Activated T-helper 2 cell treated with anti-CD3 and anti-CD28 coated beads, Interferon-gamma antibody, Interleukin-2, Interleukin-4, amounts not matched to agents 10 μg/mL and 5 μg/mL and 100 μg/mL, durations not matched to agents 14 hours and 24 hours and 36 hours (primary cell): ENCODE data around the gene SPATA1. TPM values are rescaled to one million over a fixed set of nuclear protein-coding genes. Genes with fewer than 3 reads are reported as not detected.

Experiments
- DNase-seq: peaks from one replicate; pipeline ENCODE4 v3.0.0; 2021; ENCODE audit warnings: low spot score
- H3K27ac Mint-ChIP-seq: one replicate; pipeline ENCODE4 v1.8.0; 2021; ENCODE audit warnings: mixed read lengths
- H3K27me3 Mint-ChIP-seq: one replicate; pipeline ENCODE4 v1.8.0; 2021; ENCODE audit warnings: low read depth, mixed read lengths
- H3K36me3 Mint-ChIP-seq: one replicate; pipeline ENCODE4 v1.8.0; 2021; ENCODE audit warnings: low read depth, mixed read lengths
- H3K4me1 Mint-ChIP-seq: one replicate; pipeline ENCODE4 v1.8.0; 2021; ENCODE audit warnings: low read depth, mixed read lengths
- H3K4me3 Mint-ChIP-seq: one replicate; pipeline ENCODE4 v1.8.0; 2021; ENCODE audit warnings: low read depth, mild to moderate bottlenecking, moderate library complexity, mixed read lengths
- H3K9me3 Mint-ChIP-seq: one replicate; pipeline ENCODE4 v1.8.0; 2021; ENCODE audit warnings: mixed read lengths
- intact Hi-C: fragments of 100-400 bp; cut with micrococcal nuclease; formaldehyde crosslinking; loops from one replicate; pipeline ENCODE4 v1.15.1; 2023
- total RNA-seq: library from RNA; stranded (reverse); gene quantifications from 2 replicates; pipeline ENCODE4 v1.2.3, GENCODE V29; 2022

SPATA1 gene, protein sequence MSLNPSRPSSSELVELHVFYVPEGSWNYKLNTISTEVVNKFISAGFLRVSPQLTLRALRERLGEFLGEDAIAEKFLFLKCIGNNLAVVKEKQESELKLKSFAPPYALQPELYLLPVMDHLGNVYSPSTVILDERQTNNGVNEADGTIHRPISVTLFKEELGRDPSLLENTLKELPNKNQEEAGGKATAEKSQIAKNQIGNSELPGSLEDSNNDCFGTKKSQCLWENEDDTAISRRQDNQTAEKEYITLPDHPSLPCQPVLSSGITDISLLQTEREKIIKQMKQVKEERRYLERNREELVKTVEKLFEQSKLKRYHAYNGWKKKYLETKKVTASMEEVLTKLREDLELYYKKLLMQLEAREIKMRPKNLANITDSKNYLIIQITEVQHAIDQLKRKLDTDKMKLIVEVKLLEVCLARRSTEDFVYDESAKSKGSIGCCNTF
- 1.4 and 1.5 TPM in 2 replicates for total RNA-seq

DNA sequence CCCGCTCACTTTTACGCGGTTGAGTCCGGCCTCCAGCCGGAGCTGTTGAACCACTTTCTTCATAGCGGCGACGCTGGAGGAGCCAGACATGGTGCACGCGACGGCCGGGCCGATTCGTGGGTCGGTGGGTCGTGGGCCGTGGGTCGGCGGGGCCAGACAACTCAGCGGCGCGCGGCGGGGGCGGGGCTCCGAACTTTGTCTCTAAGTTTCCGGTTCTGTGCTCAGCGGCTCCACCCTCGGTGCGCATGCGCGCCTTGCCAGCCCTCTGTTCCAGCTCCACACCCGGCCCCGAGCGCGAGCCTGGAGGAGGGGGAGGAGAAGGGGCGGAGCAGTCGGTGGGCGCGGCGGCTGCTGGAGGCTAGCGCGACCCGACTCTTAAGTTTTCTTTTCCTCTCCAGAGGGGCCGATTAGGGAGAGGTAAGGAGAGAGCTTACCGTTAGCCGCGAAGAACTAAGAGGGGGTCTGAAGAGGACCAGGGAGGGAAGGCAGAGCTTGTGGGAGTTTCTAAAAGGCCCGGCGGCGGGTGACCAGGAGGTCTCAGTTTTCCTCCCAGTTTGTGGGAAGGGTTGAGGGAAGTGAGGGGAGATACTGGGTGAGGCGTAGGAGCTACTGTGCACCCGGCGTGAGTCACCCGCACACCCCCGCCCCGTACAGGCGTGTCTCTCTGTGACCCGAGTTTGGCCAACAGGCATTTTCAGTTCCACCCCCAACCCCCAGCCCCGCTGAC is at the start of gene SPATA1, which contains the start of gene GNG5:
SPATA1 (plus strand) TSS at position 385 of the 727 bp plus-strand sequence. CDS start 9,974 bp downstream, outside the sequence.
GNG5 (minus strand) TSS at position 580 of the 727 bp plus-strand sequence; CDS start at position 90, 490 bp downstream.
- Mint-ChIP-seq H3K36me3 (peaks cover 49% of the 10 kb centered on the region), H3K27me3 (no peaks in the 10 kb centered on the region), H3K4me1 (peaks cover 26% of the 10 kb centered on the region), H3K4me3 (peak within 1 kb of the TSS; percentile 100), H3K27ac (peak within 1 kb of the TSS; percentile 99), H3K9me3 (peaks cover 14% of the 10 kb centered on the region)
- DNase-seq: peak; percentile 97
- intact Hi-C loops: loop anchor here (1.0 to 10.0 kb wide), 8 partner anchors 63 to 771 kb away; partner anchors contain the start of genes BCL10 and CTBS

DNA sequence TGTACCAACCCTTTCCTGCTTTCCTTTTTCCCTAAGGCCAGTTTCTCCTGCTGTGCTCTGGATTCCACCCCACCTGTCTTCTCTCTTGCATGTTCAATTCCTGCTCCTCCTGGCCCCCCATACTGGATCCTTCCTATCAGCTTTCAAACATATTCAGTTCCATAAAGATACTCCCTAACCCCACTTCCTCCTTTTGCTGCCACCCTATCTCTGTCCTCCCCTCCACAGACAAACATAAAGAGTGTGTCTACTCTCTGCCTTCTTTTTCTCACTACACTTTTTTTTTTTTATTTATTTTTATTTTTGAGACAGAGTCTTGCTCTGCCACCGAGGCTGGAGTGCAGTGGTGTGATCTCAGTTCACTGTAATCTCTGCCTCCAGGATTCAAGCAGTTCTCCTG is 44.1 kb upstream of the SPATA1 start:
- no peaks in the 10 kb centered on the region for H3K36me3 Mint-ChIP-seq
- H3K9me3 Mint-ChIP-seq: no peaks in the 10 kb centered on the region
- DNase-seq: no peak
- intact Hi-C loops: no loop called here
- no peak overlapping the region for H3K27ac Mint-ChIP-seq
- H3K4me3 Mint-ChIP-seq: no peak overlapping the region
- peaks cover 34% of the 10 kb centered on the region for H3K27me3 Mint-ChIP-seq
- H3K4me1 Mint-ChIP-seq: no peaks in the 10 kb centered on the region

DNA sequence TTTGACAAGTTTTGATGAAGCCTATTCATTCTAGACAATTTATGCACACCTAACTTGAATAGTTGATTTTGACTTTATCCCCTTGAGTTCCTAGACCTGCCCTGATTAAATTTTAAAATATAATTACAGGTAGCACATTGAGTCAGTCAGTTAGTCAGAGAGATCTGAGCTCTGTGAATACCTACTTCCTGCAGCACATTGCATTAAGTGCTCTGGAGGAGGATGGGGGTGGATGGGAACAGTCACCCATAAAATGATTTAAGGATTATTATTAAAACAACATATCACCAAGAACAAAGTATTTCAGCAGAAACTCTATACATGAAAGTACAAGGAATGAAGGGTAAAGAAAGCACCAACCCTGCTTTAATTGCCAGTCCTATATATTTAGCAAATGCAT is 38.9 kb upstream of the SPATA1 start:
- H3K9me3 Mint-ChIP-seq: no peaks in the 10 kb centered on the region
- H3K27me3 Mint-ChIP-seq: peaks cover 54% of the 10 kb centered on the region
- H3K4me3 Mint-ChIP-seq: no peak overlapping the region
- H3K27ac Mint-ChIP-seq: no peak overlapping the region
- intact Hi-C loops: no loop called here
- H3K4me1 Mint-ChIP-seq: no peaks in the 10 kb centered on the region
- no peaks in the 10 kb centered on the region for H3K36me3 Mint-ChIP-seq
- DNase-seq: no peak

DNA sequence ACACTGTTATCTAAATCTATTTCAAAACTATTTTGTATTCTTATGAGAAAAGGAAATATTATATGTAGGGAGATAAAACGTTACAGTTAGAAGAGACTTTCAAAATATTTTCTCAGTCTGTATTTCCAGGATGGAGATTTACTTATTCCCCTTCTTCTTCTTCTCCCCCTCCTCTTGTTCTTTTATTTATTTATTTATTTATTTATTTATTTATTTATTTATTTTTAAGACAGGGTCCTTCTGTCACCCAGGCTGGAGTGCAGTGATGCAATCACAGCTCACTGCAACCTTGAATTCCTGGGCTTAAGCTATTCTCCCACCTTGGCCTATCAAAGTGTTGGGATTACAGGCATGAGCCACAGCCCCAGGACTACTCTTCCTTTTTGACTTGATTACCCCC is 30.0 kb upstream of the SPATA1 start:
- Mint-ChIP-seq H3K36me3 (peaks cover 21% of the 10 kb centered on the region), H3K27me3 (peaks cover 41% of the 10 kb centered on the region), H3K4me1 (peaks cover 13% of the 10 kb centered on the region), H3K9me3 (peaks cover 17% of the 10 kb centered on the region), H3K4me3 (no peak overlapping the region), H3K27ac (no peak overlapping the region)
- intact Hi-C loops: no loop called here
- no peak for DNase-seq

DNA sequence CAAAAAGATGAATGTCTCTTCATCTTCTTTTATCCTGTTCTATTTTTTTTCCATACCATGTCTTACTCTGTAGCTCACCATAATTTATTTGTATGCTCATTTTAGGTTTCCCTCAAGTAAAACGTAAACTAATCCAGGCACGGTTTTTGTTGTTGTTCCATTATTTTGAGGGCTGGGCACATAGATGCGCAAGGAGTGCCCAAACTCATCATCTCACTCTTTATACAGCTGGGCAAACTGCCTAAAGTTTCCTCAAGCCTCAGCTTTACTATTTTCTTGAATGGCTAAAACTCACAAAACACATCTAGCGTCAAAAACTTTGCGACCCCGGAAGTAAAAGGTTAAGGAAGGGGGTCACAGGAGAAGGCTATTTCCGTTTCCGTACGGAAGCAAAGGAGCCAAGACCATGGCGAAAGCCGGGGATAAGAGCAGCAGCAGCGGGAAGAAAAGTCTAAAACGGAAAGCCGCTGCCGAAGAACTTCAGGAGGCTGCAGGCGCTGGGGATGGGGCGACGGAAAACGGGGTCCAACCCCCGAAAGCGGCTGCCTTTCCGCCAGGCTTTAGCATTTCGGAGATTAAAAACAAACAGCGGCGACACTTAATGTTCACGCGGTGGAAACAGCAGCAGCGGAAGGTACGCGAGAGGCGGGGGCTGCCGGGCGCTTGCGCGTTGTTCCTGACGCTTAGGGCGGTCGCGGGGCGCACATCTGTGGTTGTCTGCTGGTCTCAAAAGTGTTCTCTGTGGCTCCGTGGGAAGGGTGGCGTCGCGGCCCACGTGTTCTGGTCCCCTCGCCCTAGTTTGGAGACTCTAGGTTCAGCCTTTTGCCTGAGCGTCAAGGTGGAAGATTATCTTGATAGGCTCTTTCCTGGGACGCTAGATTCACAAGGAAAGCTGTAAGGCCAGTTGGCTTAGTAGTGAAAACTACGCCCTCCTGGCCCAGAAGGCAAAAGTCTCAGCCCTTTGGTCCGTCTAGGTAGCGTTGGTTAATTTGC is 27.0 kb upstream of the SPATA1 start, which contains the start of gene RPF1:
RPF1 (plus strand) TSS at position 391 of the 993 bp plus-strand sequence; CDS start at position 407, 16 bp downstream.
- Mint-ChIP-seq H3K9me3 (peaks cover 17% of the 10 kb centered on the region), H3K36me3 (peaks cover 47% of the 10 kb centered on the region), H3K27me3 (peaks cover 26% of the 10 kb centered on the region), H3K4me1 (peaks cover 26% of the 10 kb centered on the region), H3K27ac (peak within 1 kb of the TSS; percentile 99), H3K4me3 (peak within 1 kb of the TSS; percentile 99)
- DNase-seq: peak; percentile 71
- intact Hi-C loops: loop anchor here (1.0 kb wide), 3 partner anchors 25 to 141 kb away; no protein-coding TSS in a partner anchor

DNA sequence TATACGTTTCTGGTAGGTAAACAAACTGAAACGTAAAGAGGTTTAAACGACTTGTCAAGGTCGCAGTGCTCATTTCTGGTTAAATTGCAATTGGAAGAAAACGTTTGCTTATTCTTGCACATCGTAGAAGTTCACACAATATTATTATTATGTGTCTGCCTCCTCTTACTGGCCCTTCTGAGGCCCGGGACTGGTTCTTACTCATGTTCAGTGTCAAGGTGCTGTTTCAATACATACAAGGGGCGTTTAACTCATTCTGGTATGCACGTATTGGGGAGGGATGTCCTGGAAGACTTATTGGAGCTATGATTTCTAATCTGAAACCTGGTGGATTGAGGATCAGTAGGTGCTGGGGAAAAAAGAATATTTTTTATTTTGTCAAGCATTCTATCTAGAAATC is 26.2 kb upstream of the SPATA1 start:
- Mint-ChIP-seq H3K4me3 (peak overlapping the region; percentile 99), H3K27ac (peak overlapping the region; percentile 99), H3K4me1 (peaks cover 26% of the 10 kb centered on the region), H3K9me3 (peaks cover 17% of the 10 kb centered on the region), H3K36me3 (peaks cover 55% of the 10 kb centered on the region), H3K27me3 (peaks cover 20% of the 10 kb centered on the region)
- no peak for DNase-seq
- intact Hi-C loops: loop anchor here (1.0 kb wide), 3 partner anchors 24 to 140 kb away; no protein-coding TSS in a partner anchor

DNA sequence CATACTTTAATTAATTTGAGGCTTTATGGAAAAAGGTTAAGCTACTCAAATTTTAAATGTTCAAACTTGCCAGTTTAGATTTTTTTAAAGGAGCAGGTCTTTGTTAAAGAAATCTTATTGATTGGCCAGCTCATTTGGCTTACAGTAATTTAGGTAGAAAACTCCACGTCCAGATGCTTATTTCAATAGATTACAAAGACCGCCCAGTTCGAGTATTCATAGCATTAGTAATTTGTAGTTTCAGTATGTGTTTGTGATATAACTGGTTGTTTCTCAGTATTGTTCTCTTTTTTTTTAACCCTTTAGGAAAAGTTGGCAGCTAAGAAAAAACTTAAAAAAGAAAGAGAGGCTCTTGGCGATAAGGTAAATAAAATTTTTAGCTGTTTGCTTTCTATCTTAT is 25.5 kb upstream of the SPATA1 start:
- Mint-ChIP-seq H3K36me3 (peaks cover 60% of the 10 kb centered on the region), H3K27me3 (peaks cover 16% of the 10 kb centered on the region), H3K4me3 (peak overlapping the region; percentile 40), H3K27ac (no peak overlapping the region), H3K9me3 (peaks cover 18% of the 10 kb centered on the region), H3K4me1 (peaks cover 26% of the 10 kb centered on the region)
- DNase-seq: no peak
- intact Hi-C loops: no loop called here

DNA sequence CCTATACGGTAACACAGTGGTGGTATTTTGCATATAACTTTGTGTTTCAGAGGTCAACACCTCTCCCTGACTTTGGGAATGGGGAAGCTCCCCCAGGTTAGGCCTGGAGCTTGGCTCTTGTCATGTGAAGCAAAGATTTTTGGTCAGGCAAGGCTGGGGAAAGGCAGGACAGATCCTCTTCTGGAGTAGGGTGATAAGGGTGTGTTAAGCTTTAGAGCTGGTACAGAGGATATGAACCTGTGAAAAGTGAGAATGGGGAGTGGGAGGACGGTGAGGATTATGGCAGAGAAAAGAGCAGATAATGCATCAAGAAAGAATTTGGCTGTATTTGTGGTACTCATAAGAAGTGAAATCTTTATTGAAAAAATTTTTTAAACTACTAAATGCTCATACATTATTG is 24.9 kb upstream of the SPATA1 start:
- H3K4me3 Mint-ChIP-seq: peak overlapping the region; percentile 40
- DNase-seq: no peak
- no peak overlapping the region for H3K27ac Mint-ChIP-seq
- intact Hi-C loops: no loop called here
- H3K36me3 Mint-ChIP-seq: peaks cover 64% of the 10 kb centered on the region
- peaks cover 29% of the 10 kb centered on the region for H3K4me1 Mint-ChIP-seq
- H3K9me3 Mint-ChIP-seq: peaks cover 21% of the 10 kb centered on the region
- peaks cover 11% of the 10 kb centered on the region for H3K27me3 Mint-ChIP-seq

DNA sequence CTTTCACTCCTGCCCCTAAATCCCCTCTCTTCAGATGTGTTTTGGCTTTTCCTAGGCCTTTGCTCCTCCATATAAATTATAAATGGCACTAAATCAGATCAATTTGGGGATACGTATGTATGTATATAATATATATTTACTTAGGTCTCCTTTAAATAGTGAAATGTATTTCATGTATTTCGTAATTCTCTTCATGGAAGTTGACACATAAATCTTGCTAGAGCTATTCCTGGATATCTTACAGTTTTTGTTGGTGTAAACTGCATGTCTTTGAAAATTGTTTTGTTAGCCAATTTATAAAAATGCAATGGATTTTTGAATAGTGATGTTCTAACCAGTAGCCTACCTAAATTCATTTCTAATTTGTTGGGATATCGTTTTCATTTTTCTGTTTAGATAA is 18.1 kb upstream of the SPATA1 start:
- H3K9me3 Mint-ChIP-seq: peaks cover 4% of the 10 kb centered on the region
- H3K4me3 Mint-ChIP-seq: no peak overlapping the region
- H3K27ac Mint-ChIP-seq: no peak overlapping the region
- intact Hi-C loops: no loop called here
- DNase-seq: no peak
- H3K36me3 Mint-ChIP-seq: peaks cover 67% of the 10 kb centered on the region
- peaks cover 10% of the 10 kb centered on the region for H3K4me1 Mint-ChIP-seq
- no peaks in the 10 kb centered on the region for H3K27me3 Mint-ChIP-seq

DNA sequence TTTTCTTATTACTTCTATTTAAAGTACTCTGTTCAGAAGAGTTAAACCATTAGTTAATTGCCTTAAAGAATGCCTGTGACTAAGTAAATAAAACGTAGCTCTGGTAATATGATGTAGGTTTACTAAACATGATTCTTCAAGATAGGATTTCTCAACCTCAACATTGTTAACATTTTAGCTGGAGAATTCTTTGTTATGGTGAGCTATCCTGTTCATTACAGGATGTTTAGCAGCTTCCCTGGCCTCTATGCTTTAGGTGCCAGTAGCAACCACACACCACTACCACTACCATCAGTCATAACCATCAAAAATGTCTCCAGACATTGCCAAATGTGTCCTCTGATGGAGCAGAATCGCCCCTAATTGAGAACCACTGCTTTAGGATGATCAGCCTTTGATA is 16.4 kb upstream of the SPATA1 start:
- intact Hi-C loops: no loop called here
- no peak for DNase-seq
- H3K4me3 Mint-ChIP-seq: no peak overlapping the region
- H3K9me3 Mint-ChIP-seq: peaks cover 4% of the 10 kb centered on the region
- peaks cover 64% of the 10 kb centered on the region for H3K36me3 Mint-ChIP-seq
- H3K4me1 Mint-ChIP-seq: peaks cover 10% of the 10 kb centered on the region
- H3K27ac Mint-ChIP-seq: no peak overlapping the region
- H3K27me3 Mint-ChIP-seq: no peaks in the 10 kb centered on the region

DNA sequence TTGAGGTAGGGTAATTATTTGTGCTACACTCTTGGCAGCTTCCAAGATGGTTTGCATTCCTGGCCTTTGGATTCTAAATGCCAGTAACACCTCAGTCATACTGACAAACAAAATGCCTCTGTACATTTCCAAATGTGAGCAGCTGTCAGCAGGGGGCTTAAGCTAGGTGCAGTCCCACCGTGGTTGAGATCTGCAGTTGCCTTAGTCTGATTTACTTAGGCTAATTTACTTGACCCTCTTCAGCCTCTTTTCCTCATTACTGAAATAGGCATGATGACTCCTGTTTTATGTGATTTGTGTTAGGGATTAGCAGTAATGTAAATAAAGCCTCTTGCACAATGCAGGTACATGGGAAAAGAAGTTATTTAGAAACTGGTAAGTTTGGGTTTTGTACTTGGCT is 13.5 kb upstream of the SPATA1 start:
- intact Hi-C loops: no loop called here
- no peak overlapping the region for H3K27ac Mint-ChIP-seq
- no peak for DNase-seq
- no peak overlapping the region for H3K4me3 Mint-ChIP-seq
- no peaks in the 10 kb centered on the region for H3K27me3 Mint-ChIP-seq
- peaks cover 3% of the 10 kb centered on the region for H3K4me1 Mint-ChIP-seq
- H3K36me3 Mint-ChIP-seq: peaks cover 72% of the 10 kb centered on the region
- no peaks in the 10 kb centered on the region for H3K9me3 Mint-ChIP-seq

DNA sequence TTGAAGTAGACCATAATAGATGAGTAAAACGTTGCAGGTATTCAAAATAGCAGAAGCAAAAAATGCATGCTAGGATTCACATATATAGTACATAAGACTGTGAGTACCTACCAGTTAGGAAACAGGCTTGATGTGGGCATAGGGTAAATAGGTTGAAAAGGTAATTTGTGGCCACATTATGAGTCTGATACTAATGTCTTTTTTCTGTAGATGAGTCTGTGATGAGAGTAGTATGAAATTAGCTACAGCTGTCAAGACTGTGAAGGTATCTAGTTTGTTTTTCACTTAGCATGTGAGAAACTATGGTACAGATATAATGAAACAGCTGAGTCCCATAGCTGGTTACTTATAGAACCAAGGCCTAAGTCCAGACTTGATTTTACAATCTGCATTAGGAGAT is 12.4 kb upstream of the SPATA1 start:
- DNase-seq: no peak
- no peak overlapping the region for H3K4me3 Mint-ChIP-seq
- no peaks in the 10 kb centered on the region for H3K27me3 Mint-ChIP-seq
- peaks cover 82% of the 10 kb centered on the region for H3K36me3 Mint-ChIP-seq
- H3K4me1 Mint-ChIP-seq: peaks cover 10% of the 10 kb centered on the region
- intact Hi-C loops: no loop called here
- H3K27ac Mint-ChIP-seq: no peak overlapping the region
- H3K9me3 Mint-ChIP-seq: no peaks in the 10 kb centered on the region
